Fibroblast of villous mesenchyme (primary cell): ENCODE data around the gene LHX3. TPM values are rescaled to one million over a fixed set of nuclear protein-coding genes. Genes with fewer than 3 reads are reported as not detected.
"Not testable (repeated sequence)": the region's sequence is repeated elsewhere in the genome, so short reads cannot be mapped to it uniquely, and the experiment has no call there.

Source experiments
- DNase-seq: peaks from one replicate; pipeline ENCODE4 v3.0.0-alpha.2; 2010; ENCODE audit warnings: low read depth
- H3K4me3 ChIP-seq: 2 replicates; pipeline ENCODE4 v1.5.1; 2011; ENCODE audit warnings: low read depth, mild to moderate bottlenecking, low read length
- CTCF ChIP-seq: IDR thresholded peaks from 2 replicates; pipeline ENCODE4 v1.5.1; 2012; ENCODE audit warnings: low read depth, mild to moderate bottlenecking, low read length; ENCODE audit not compliant: insufficient read depth
- total RNA-seq: library from RNA; depleted of rRNA; stranded (reverse); fragments of >200 nt; gene quantifications from 2 replicates; pipeline ENCODE4 v1.2.3, GENCODE V29; 2012

LHX3 gene
- total RNA-seq, 1 donor, result not detected

- no peak overlapping the region for H3K4me3 ChIP-seq
- DNase-seq, result no peak
- TF ChIP-seq CTCF, result no peak
Observed at GRCh38 chr9:136241542-136241941, 36.6 kb upstream of the LHX3 start.

GRCh38 chr9:136240941-136241340, 36.0 kb upstream of the LHX3 start:
- TF ChIP-seq CTCF, result no peak
- DNase-seq, result no peak
- H3K4me3 ChIP-seq, result no peak overlapping the region

- TF ChIP-seq CTCF, result no peak
- H3K4me3 ChIP-seq, result no peak overlapping the region
- no peak for DNase-seq
Observed at GRCh38 chr9:136239983-136240330, 35.0 kb upstream of the LHX3 start.

GRCh38 chr9:136239135-136239982, 34.4 kb upstream of the LHX3 start:
- DNase-seq, result no peak
- no peak for TF ChIP-seq CTCF
- H3K4me3 ChIP-seq, result no peak overlapping the region

- no peak for TF ChIP-seq CTCF
- no peak overlapping the region for H3K4me3 ChIP-seq
- DNase-seq, result no peak
Observed at GRCh38 chr9:136238342-136238732, 33.4 kb upstream of the LHX3 start.

- no peak overlapping the region for H3K4me3 ChIP-seq
- no peak for DNase-seq
- TF ChIP-seq CTCF, result no peak
Observed at GRCh38 chr9:136237486-136238341, 32.8 kb upstream of the LHX3 start.

- not testable (repeated sequence) for DNase-seq, H3K4me3 ChIP-seq
Observed at GRCh38 chr9:136236471-136237410, 31.8 kb upstream of the LHX3 start.
